Testis (tissue), 2 donors: ENCODE data around the gene AMN.

Source experiments
- POLR2A ChIP-seq: fragments of 450-650 bp; IDR thresholded peaks from one replicate; pipeline ENCODE4 v1.6.1; 2017; ENCODE audit warnings: antibody characterized with exemption, mild to moderate bottlenecking, moderate library complexity
- TF ChIP-seq, protein P1 (sequence below), 3 experiments: fragments of 450-650 bp in 2 of 3; fragments of 200-600 bp in 1 of 3; sonication (generic) in 1 of 3; IDR thresholded peaks; one replicate each; pipeline ENCODE4 v1.5.1; 2016 to 2019; ENCODE audit warnings: antibody characterized with exemption in 3 of 3, mild to moderate bottlenecking in 2 of 3, moderate library complexity in 1 of 3

GRCh38 chr14:102905116-102906108 lies 17.1 kb upstream of the AMN start:
- TF ChIP-seq, protein P1, sequence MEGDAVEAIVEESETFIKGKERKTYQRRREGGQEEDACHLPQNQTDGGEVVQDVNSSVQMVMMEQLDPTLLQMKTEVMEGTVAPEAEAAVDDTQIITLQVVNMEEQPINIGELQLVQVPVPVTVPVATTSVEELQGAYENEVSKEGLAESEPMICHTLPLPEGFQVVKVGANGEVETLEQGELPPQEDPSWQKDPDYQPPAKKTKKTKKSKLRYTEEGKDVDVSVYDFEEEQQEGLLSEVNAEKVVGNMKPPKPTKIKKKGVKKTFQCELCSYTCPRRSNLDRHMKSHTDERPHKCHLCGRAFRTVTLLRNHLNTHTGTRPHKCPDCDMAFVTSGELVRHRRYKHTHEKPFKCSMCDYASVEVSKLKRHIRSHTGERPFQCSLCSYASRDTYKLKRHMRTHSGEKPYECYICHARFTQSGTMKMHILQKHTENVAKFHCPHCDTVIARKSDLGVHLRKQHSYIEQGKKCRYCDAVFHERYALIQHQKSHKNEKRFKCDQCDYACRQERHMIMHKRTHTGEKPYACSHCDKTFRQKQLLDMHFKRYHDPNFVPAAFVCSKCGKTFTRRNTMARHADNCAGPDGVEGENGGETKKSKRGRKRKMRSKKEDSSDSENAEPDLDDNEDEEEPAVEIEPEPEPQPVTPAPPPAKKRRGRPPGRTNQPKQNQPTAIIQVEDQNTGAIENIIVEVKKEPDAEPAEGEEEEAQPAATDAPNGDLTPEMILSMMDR (IDR thresholded peaks at IDR 0.05), result no peak
- no peak for TF ChIP-seq POLR2A
